ENCODE data around the gene MYL12A. TPM values are rescaled to one million over a fixed set of nuclear protein-coding genes. Genes with fewer than 3 reads are reported as not detected.

Gene MYL12A
- total and polyA plus RNA-seq, 2 of the 13 experiments (the other 11 are each of a cell fraction or from before 2014, with no cell fraction given), result 261 to 277 TPM

GRCh38 chr18:3283253-3283863 is 35.8 kb downstream of the MYL12A start (continued):
- TF ChIP-seq ZBTB40 (IDR thresholded peaks at IDR 0.05) (no peak), ZBTB40 (CRISPR knock-in tag; IDR thresholded peaks at IDR 0.05) (no peak), RARA (CRISPR knock-in tag; IDR thresholded peaks at IDR 0.05) (0 out of 2 replicates have a peak, but pooled peaks have one; percentile 17), AGO2 (optimal IDR thresholded peaks at IDR 0.05; ENCODE audit: low read depth, low read length) (no peak), CC2D1A (CRISPR knock-in tag; IDR thresholded peaks at IDR 0.05) (no peak), ETV5 (CRISPR knock-in tag; IDR thresholded peaks at IDR 0.05; ENCODE audit: borderline replicate concordance) (peak; percentile 44; the same call in 1 of the 2 replicates), FOXP4 (CRISPR knock-in tag; IDR thresholded peaks at IDR 0.05) (peak; percentile 56; the same call in 1 of the 2 replicates), ZNF17 (CRISPR knock-in tag; IDR thresholded peaks at IDR 0.05) (no peak), AGO1 (IDR thresholded peaks at IDR 0.05; ENCODE audit: low read depth, low read length, poor library complexity, severe bottlenecking) (no peak), GABPA (IDR thresholded peaks at IDR 0.05; ENCODE audit: low read depth, low read length) (no peak), GABPA (CRISPR knock-in tag; IDR thresholded peaks at IDR 0.05; ENCODE audit: low read depth) (no peak), PRDM4 (CRISPR knock-in tag; IDR thresholded peaks at IDR 0.05; ENCODE audit: borderline replicate concordance) (no peak), HMG20A (CRISPR knock-in tag; IDR thresholded peaks at IDR 0.05; ENCODE audit: borderline replicate concordance) (peak; percentile 19; the same call in 1 of the 2 replicates), ZNF441 (CRISPR knock-in tag; IDR thresholded peaks at IDR 0.05; ENCODE audit: borderline replicate concordance) (no peak), ZFX (CRISPR knock-in tag; IDR thresholded peaks at IDR 0.05; ENCODE audit: low read depth) (0 out of 2 replicates have a peak, but pooled peaks have one; percentile 18), MED13 (CRISPR knock-in tag; IDR thresholded peaks at IDR 0.05) (no peak), CBFB (CRISPR knock-in tag; IDR thresholded peaks at IDR 0.05) (no peak)
